Suprapubic skin (tissue), 2 donors: Measurements from ENCODE around the gene STPG4.
"Not testable (repeated sequence)": the region's sequence is repeated elsewhere in the genome, so short reads cannot be mapped to it uniquely, and the experiment has no call there.

Source experiments
- EP300 ChIP-seq: sonication (generic); formaldehyde crosslinking; IDR thresholded peaks from one replicate; pipeline ENCODE4 v1.6.1; 2017; ENCODE audit warnings: antibody characterized with exemption
- POLR2A ChIP-seq, 2 donors: fragments of 450-650 bp; IDR thresholded peaks; one replicate each; pipeline ENCODE4 v1.6.1; 2017; ENCODE audit warnings: antibody characterized with exemption in 2 of 2, mild to moderate bottlenecking in 2 of 2, moderate library complexity in 2 of 2

- not testable (repeated sequence) for TF ChIP-seq POLR2A (IDR thresholded peaks at IDR 0.05); EP300
Measured at GRCh38 chr2:47168895-47169294, 13.8 kb upstream of the STPG4 start.
